ENCODE measurements around the gene C1orf35.
A peak's percentile ranks its signal among the peaks of the same experiment; 100 is the strongest.

Gene C1orf35

DNA sequence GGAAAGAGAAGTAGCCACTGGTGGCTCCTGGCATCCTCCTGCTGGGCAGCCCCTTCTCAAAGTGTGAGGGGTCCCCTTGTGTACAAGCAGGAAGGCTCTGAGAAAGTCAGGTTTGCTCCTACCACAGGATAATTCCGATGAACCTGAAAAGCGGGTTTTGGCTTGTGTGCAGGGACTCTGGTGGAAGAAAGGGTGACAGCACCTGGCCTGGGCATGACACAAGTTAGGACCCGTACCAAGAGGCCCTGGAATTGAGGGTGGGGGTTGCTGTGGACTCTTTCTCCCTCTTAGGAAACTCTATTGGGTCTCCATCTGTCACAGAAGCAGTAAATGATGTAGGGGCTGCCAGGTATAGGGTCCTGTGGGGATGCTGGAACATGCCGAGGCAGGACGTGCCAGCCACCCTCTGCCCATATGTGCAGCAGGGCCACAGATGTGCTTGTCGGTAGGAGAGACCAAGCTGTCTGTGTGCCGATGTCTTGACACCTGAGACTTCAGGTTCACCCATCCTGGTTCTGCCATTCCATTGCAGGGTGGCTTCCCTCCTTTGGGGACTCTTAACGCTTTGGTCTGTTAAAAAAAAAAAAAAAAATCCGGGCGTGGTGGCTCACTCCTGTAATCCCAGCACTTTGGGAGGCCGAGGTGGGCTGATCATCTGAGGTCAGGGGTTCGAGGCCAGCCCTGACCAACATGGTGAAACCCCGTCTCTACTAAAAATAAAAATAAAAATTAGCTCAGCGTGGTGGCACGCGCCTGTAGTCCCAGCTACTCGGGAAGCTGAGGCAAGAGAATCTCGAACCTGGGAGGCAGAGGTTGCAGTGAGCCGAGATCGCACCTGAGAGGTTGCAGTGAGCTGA, 9.8 kb downstream of the C1orf35 start:
- DNase-seq = no peak

DNA sequence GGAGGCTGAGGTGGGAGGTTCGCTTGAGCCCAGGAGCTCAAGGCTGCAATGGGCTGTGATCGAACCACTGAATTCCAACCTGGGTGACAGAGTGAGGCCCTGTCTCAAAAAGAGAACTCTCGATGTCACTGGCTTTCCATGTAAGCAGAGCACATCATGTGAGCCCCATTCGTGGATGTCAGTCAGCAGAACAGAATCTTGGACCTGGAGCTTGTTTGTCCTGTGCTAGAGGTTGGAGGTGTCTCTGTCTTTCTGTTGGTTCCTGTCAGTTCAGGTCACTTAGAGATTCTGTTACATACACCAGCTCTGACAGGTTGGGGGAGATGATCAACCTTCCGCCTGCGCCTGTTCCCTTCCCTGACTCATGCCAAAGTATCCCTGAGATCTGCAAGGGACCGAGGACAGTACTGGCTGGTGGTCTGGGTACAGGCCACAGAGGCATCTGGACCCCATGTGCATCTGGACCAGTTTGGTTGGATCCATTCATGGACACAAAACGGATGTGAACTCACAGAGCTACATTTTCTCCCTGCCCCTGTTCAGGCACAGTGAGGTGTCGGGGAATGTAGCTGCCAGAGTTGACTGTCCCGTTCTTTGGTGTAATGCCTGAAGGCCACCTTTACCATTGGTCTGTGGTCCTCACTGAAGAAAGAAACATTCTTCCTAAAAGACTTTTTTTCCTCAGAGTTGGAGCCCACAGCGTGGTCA, 10.6 kb downstream of the C1orf35 start:
- DNase-seq = no peak

DNA sequence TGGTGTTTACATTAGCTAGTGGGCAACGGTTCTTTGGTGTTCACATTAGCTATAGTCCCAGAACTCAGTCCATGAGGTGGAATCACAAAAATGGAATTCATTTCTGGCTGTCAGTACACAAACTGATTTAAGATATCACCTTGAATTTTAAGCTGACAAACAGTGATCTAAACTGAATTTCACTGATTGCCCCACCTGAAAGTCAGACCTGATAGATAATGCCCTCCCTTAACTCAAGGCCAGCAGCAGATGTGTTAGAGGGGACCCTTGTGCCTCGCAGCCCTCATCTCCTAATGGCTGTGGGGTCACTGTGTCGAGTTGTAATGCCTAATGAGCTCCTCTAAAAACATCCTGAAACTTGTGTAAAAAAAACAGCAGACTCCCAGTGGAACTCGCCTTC, 12.0 kb downstream of the C1orf35 start:
- DNase-seq = no peak

DNA sequence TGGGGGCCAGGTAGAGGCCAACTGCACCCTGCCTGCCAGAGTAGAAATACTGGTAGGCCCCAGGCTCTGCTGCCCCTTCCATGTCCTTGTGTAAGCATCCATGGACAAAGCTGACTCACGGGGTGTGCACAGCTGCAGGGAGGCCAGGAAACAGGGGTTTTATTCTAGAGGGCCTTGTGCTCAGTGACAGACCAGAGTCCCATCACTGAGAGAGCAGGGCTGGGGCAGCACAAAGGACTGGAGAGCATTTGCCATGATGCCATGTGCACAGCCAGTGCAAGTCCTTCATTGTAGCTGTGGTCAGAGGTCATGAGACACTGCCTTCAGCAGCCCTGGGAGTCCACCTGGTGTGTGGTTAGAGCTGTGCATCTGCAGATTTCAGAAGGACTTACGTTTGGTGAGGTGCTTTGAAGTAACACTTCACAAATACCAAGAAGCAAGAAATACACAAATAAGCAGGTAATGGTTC, 12.5 kb downstream of the C1orf35 start:
- no peak for DNase-seq

DNA sequence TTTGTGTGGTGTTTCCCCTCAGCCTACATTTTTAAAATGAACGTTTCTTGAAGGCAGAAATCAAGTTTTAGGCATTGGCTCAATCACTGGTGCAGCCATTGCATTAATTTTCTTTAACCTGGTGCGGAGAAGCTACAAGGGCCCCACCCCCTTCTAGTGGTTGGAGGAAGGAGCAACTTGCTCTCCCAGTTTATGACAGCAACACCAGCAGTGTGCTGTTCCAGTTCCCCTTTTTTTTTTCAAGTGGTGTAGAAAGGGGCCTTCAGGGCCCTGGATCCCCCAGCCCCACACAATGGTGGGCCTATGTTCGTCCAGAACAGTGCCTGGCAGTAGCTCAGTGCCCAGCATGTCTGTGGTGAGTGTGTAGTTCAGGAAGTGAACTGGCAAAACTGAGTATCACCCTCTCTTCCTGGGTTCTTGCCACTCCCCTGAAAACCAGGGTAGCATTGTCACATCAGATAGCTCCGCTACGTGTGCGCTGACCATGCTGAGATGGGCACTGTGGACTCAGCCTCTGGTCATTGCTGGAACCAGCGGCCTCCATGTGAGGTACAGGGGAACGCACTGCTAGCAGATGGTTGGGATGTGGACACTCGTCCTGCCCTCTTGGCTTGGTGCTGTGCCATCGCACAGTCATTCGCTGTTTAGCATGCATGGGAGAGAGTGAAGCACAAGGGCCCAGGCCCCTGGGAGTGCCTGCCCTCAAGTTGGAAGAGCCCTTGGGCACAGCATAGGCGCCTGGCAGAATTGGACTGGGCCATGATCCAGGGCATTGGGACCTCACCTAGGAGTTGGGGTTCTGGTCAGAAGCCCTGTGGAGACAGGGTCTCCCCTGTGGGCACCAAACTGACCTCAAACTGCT, 13.4 kb downstream of the C1orf35 start:
- DNase-seq = no peak

DNA sequence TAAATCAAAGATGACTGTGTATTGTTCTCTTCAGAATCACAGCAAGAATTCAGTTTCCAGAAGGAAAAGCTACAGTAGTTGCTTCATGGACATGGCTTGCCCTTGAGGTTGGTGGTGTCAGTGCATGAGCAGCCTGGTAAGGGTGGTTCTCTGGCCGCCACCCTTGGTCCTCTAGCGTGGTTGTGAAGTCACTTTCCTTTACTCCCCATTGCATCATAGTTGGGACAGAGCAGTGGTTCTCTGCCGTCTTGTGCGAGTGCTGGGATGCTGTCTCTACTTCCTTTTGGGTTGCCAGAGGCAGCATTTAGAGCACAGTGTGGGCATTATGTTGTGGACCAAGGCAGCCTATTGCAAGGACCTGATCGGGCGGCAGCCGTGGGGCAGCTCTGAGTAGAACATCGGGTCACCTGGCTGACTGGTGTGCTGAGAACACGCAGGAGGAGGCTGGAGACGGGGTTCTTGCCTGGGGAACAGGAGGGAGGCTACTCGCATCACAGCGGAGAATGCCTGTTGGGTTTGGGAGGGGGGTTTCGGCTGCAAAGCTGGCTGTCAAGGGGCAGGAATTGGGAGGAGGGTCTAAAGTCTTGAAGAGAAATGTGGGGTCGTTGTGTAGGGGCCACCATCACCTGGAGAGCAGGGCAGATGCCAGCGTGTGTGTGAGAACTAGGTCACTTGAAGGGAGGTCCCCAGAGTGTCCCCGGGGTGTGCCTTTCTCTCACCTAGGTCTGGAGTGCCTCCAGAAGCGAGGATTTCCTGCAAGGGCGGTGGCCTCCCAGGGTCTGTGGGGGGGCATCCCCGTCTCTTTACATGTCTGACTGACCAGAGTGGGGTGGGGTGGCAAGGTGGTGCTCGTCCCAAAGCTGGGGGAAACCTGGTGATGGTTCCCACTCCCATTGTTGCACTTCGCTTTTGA, 14.3 kb downstream of the C1orf35 start:
- DNase-seq = no peak

DNA sequence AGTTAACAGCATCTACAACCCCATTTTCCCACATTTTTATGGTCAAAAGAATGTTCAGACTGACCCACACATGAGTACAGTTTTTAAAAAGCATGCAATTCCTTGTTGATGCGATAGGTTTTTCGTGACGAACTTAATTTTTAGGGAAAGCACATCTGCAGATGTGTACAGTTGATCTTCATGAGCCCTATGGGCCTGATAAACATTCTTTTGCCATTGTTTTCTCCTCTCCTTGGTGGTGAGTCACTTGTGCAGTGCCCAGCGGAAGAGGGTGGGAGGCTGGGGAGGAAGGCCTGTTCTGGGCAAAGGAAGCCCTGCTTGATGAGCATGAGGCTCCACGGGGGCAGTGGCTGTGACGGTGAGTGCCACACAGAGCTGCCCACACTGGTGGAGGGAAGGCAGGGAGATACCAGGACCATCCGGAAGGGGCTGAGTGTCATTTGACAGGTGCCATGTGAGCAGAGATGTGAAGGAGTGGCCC, 15.3 kb downstream of the C1orf35 start:
- DNase-seq = peak in 1 of 2 experiments; percentile 39

DNA sequence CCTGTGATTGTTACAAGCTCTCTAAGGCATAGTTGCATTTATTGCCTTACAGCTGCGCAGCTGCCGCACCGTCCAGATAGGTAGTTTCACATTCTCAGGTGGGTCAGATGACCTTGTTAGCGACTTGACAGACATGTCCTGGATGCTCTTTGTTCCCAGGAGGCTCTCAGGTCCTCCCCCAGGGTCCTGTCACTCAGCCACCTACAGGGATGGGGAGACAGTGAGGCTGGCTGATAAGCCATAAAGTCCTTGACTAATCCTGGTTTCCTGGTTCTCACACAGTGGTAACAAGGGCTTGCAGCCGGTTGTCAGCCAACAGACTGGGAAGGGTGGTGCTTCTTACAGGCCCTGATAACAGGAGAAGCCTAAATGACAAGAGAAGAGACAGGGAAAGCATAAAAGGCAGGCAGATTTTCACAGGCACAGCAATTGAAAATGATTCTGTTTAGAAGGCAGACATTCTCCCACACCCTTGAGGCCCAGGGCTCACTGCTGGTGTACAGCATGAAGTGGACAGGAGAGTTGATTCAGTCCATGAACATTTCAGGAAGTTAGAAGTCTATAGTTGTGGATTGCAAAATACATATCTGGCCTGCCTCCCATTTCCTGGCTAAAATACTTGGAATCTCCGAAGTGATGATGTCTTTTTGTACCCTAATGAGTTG, 17.7 kb downstream of the C1orf35 start:
- DNase-seq = no peak

DNA sequence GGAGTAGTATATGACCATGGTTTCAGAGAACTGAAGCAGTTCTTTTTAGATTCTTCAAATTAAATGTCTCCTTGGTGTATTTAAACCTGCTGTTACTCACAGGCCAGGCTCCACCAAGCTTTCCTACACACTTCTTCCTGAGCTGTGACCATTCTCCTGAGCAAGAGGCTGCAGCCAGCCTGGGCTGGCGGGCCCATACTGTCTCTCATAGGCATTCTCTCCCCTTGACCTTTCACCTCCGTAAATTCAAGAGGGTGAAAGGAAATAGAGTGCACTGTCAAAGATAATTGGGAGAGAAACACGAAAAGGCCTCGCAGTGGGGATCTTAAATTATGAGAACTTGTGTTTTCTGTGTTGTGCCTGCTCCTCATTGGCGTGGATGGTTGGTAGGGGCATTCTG, 18.3 kb downstream of the C1orf35 start:
- no peak for DNase-seq

DNA sequence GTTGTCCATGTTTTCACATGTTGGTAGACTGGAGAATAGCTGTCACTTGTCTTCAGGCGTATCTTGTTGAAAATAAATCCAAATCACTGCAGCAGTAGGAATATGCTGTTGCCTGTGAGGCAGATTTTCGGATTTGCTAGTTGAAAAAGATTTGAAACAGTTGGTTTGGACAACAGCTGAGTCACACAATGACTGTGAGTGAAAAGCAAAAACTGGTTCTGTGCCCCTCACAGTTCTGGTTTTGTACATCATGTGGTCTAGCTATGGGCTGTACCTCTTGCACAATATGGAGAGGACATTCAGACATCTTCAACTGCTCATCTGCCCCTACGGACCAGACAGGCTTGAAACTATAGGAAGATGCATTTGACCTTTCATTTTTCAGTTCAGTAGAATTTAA, 18.8 kb downstream of the C1orf35 start:
- no peak for DNase-seq

DNA sequence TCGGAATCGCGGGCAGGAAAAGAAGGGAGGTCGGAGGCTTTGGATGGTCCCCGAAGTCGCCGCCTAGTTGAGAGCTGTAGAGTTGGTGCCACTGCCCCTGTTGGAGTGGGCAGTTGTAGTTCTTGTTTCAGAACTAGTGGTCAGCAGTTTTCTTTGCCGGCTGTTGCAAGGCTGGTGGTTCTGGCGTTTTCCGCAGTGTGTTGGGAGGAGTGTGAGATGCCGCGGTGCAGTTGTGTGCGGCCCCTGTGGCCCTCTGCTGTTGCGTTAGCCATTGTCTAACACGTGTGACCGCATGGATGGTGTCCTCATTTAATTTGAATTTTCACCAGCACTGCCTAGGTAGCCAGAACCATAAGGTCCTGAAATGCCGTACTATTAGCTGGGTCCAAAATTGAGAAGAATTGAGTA, 19.2 kb downstream of the C1orf35 start:
- DNase-seq = no peak

DNA sequence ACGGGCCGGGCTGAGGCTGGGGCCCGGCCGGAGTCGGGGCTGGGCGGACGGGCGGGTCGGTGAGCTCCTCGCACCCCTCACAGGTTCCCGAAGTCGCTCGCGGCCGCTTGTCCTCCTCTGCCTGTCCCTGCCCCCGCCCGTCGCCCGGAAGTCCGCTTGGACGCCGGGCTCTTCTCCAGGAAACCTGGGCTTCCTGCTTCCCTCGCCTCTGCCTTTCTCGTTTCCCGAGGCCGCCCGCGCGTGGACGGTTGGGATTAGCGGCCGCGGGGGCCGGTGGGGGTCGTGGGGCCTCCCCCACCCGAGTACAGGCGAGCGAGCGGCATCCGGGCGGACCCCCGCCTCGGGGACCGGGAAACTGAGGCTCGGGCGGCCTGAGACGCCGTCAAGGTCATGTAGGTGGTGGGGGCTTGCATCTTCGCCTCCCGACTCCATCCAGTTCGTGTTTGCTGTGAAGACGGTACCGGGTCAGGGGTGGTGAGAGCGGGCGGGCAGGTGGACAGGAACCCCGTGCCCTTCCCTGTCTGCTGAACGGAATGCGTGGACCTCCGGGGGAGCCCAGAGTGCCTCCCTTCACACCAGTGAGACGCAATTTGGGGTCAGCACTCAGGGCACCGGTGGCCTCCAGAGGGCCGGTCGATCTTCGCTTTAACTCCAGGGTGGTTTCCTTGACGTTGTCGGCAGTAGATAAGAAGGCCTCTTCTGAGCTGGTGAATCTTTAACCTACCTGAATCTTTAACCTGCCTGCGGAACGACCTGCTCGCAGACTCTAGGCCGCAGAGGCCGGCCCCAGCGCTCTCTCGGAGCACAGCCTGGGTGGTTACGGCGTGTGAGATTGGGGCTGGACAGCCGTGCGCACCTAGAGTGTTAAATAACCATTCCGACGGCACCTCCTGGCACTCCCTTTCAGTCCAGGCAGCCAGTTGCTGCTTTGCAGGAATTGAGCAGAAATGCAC, 19.9 kb downstream of the C1orf35 start:
- peak; percentile 39 to 42 for DNase-seq

DNA sequence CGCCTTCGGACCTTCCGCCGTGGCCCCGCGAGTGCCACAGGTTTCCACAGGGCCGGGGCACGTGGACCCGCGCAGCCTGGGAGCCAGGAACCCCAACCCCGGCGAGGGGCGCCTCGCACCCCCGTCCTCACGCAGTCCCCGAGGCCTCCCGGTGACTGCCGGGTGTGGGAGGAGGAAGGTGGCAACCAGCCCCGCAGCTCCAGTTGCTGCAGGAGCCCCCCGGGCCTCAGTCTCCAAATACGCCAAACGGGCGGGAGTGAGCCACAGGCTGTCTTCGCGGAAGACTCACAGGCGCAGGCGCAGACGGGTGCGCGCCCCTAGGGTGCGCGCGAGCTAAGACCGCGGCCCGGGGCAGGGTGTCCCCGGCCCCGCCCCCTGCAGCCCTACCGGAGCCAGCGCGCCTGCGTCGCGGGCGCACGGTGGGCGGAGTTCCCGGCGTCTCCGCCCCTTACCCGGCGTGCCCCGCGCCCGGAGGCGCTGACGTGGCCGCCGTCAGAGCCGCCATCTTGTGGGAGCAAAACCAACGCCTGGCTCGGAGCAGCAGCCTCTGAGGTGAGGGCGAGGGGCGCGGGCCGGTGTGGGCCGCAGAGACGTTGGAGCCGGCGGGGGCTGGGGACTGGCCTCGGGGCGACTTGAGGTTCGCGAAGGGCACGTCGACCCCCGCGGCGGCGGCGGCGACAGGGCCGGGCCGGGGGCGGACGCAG, 20.8 kb downstream of the C1orf35 start, which contains the start of gene ARF1:
Gene ARF1 (plus strand): TSS at position 495 of the 704 bp plus-strand sequence. CDS start 14,407 bp downstream, outside the sequence.
- peak; percentile 85 to 87 for DNase-seq

DNA sequence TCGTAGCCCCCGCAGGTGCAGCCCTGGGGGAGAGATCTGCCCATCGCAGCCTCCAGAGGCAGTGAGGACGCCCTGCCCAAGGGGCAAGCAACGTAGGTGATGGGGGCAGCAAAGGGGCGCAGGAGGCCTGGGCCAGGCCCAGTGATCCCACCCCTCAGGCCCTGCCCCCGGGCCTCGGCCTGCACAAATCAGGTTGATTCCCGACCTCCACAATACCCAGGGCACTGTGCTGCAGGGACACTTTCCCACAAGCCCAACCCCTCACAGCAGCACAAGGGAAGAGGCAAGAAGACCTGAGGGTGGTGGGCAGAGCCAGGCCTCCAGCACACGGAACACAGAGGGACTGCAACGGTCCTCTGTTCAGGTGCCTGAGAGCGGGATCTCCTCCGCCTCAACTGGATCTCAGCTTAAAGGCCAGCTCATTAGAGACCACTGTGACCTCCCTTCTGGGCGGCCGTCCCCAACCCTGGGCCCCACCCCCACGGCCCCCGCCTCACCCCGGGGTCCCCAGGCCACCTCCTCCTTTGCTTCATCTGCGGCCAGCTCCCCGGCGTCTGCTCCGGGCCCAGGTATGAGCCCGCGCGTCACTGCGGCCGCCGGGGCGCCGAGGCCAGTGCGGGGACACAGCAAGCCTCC, 21.4 kb downstream of the C1orf35 start:
- DNase-seq = peak in 1 of 2 experiments; percentile 24

DNA sequence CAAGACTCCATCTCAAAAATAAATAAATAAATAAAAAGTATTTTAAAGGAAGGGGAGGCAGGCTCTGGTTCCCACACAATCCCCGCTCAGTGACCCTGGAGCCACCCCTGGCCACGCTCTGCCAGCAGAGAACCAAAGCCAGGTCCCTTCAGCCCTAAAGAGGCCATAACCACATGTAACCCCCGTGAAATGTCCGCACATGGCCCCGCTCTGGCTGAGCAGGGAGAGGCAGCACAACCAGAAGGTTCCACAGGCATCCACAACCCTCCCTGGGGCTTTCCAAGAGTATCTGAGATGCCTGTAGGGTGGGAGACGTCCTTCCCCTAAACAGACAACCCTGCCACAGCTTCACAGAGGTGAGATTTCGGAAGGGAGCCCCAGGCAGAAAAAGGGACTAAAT, 22.0 kb downstream of the C1orf35 start:
- no peak for DNase-seq

DNA sequence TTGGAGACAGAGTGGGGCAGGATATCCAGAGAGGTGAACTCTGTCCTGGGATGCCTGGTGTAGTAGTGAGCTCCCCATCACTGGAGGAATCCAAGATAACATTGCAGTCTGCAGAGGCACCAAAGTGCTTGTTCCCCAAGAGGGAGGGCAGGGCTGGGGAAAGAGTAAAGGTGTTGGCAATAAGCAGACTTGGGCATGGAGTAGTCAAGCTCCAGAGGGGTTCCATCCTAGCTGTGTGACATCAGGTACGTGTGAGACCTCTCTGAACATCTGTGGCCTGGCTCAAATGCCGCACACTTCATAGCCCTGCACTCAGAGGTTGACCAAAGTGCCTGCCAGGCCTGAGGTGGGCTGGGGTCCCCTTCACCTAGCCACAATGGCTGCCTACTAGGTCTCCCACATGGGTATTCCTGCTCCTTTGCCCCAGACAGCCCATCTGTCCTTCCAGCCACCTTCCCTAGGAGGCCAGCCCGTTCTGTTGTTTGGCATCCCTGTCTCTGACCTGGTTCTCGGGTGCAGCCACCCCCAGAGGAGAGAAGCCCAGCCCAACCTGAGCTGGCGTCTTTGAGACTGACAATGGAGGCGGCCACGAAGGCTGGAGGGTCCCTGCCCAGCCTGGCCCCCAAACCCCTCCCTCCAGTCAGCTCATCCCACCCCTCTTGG, 23.4 kb downstream of the C1orf35 start:
- DNase-seq = no peak

DNA sequence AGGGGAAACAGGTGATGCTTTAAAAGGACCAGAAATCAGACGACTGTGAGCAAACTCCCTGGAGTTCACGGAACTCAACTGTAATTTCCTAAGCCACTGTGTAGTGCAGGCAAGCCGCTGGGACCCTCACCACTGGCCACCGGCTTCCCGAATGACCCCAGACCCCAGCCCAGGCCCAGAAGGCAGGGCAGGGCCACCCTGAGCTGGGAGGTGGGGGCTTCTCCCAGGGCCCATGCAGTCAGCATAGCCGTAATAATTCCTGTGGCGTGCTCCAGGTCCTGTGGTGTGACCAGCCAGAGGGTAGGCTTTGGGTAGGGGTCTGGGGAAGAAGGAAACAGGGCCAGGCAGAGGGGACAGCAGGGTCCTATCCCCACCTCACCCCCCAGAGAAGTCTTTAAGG, 24.1 kb downstream of the C1orf35 start:
- DNase-seq = no peak
